Measurements from ENCODE around the gene UFD1.

The UFD1 gene

DNA sequence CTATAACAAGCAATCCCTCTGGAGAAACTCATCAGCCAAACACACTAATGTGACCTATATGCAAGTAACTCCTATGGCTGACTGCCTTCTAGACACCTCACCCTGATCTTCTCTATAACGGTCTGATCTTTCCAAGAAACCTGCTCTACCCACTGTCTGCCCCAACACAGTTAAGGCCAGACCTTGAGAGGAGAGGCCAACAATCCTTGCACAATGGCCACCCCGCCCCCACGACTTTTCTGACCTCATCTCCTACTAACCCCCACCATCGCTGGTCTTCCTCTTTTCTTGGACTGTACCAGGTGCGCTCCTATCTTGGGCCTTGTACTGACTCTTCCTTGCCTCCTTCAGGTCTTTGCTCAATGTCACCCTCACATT, 59.9 kb downstream of the UFD1 start:
- no peak for DNase-seq

DNA sequence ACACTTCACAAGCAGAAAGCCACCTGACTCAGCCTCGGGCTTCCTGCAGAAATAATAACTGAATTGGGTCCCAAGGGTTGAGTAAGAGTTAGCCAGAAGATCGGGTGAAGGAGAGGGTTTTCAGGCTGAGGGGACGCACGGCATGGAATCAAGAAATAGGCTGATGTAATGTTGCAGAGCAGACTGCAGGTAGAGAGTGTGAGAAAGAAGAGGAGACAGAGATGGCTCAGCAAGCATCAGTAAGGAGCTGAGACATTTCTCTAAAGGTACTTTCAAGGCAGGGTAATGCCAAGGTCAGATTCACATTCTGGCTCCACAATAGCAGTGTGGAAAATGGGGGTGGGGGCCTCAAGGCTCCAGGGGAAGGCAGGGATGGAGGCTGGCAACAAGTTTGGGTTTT, 66.1 kb downstream of the UFD1 start:
- no peak for DNase-seq

DNA sequence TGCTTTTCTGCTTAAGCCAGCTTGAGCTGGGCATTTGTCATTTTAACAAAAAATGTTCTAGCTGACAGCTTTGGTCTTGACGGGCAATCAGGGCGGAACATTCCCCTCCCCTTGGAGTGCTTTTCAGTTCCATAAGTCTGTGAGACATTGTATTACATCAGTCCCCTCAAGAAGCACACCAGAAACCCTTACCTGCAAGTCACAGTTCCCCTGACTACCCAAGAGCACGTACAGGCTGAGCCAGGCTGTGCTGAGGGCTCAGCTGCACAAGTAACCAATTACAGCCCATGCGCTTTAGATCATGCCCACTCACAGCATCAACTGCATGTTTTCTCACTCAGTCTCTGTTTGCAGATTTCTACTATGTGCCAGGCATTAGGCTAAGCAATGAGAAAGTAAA, 66.5 kb downstream of the UFD1 start:
- no peak for DNase-seq

DNA sequence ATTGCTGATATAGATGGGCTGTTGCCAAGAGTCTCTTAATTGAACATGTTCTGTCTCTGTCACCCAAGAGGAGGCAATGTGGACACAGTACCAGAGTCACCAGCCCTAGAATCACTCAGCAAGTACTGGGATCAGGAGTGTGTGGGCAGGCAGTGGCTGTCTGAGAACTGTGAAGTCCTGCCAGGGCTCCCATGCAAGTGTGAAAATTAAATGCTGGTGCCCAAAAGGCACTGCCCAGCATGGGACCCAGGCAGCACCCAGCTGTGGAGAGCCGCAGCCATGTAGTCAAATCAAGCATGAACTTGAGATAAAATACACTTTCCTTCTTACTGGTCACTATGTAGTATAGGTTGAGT, 67.3 kb downstream of the UFD1 start:
- DNase-seq = no peak

DNA sequence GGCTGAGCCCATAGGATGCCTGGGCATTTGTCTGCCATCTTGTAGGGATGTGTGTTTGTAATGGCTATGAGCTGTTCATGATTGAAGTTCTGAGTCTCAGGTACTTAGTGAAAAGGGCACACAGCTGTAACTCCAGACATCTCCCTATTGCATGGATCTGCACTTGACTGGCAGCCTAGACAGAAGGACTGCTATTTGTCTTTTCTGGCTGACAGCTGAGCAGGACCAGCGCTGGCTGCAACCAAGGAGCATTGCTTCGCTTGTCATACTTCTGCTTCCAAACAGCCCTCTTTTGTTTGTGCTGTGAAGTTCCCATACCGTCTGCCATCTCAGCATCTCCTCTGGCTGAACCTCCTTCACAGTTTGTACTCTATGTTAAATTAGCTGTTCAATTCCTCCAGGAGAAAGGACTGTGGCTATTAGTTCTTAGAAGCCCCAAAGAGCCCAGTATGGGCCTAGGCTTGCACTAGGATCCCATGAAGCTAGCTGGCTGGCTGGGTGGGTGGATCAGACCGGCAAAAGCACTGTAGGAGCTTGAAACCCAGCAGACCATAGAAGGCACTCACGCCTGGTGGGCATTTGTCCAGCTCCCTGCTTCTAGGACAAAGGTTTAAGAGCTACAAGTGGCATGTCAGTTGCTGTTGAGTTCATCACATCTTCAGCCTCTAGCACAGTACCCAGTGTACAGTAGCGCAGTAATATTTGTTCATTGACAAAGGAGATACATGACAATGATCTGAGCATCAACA, 67.9 kb downstream of the UFD1 start:
- no peak for DNase-seq

DNA sequence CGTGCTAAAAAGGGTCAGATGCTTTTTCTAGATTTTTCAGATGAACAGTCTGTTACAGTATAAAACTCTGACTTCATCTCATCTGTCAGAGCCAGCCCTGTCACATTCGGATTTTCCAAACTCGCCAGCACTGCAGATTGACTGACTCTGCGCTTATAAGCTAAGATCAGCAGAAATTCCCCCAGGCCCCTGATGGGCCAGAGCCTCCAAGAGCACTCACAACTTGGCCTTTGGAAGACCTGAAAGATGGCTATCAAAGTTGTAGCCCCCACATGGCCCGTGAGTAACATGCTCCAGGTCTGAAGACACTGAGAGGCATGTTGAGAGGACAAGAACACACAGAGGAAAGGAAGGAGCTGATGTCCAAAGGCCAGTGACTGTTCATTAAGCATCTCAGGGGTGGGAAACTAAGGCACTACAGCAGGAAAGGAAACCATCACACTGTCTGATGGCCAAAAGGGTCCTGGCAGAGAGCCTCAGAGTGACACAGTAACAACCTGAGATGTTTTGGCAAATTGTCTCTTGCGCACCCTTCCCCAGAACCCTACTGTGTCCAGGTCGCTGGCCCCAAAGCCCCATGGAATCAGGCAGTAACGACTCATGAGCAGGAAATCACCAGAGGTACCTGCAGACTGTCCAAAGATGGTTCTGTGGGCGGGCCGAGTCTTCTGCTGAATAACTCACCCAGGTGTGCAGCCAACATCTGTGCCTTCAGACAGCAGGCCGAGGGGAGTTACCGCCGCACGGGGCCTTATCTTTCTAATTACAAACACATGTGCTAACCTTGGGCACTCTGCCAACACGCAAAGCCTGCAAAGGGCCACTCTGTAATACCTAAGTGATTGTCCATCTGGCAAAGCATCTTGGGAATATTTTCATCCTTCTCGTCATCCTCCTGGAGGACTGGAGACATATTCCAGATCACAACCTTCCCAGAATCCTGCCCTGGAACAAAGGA, 71.1 kb downstream of the UFD1 start:
- no peak for DNase-seq

DNA sequence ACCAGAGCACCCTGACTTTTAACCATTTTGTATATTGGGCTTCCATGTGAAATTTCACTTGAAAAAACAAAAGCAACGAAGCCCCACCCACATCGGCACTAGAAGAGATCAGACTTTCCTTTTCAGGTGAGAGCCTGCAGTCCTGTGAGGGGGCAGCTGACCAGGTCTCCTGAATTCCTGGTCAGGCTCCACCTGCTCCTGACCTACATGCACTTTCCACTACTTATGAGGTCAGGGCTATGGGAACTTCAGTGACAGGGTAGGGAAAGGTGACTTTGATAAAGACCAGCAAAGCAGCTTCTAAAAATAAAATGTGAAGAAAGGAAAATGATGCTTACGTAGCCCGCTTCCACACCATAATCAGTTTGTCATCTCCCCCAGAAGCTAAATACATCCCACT, 72.1 kb downstream of the UFD1 start:
- DNase-seq = no peak

DNA sequence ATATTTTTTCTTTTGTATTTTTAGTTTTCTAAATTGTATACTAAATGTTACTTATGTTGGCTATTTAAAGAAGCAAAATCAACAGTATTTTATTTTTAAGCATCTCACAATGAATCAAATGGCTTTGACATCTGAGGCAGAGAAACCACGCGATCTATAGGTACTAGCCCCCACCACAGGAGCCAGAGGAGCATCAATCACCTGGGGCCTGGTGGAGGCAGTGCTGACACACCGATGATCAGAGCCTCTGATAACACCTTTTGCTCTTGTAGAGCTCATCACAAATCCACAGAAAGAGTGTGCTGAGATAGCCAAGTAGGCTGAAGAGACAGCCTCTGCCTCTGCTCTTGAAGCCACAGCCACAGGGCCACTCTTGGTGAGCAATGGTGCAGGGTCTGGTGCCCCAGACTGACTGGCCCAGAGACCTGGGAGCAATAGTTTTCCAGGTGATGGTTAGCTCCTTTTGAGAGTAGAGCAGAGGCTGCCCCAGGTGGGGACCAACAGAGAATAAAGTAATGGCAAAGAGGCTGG, 72.6 kb downstream of the UFD1 start:
- DNase-seq = no peak

DNA sequence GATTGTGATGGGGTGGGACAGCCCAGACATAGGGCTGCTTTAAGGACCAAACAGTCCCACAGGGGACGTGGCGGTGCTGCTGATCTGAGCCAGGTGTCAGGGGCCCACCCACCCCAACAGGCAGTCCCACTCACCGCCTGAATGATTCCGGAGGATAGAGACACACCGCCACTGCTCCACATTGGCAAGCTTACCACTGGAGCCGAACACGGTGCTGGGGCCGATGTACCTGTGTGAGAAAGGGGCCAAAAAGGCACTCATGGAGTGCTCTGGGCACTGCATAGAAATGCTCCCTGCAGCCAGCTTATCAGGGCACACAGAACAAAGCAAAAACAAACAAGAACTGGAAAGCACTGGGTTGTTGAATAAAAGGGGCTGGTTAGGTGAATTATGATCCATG, 73.3 kb downstream of the UFD1 start:
- no peak for DNase-seq

DNA sequence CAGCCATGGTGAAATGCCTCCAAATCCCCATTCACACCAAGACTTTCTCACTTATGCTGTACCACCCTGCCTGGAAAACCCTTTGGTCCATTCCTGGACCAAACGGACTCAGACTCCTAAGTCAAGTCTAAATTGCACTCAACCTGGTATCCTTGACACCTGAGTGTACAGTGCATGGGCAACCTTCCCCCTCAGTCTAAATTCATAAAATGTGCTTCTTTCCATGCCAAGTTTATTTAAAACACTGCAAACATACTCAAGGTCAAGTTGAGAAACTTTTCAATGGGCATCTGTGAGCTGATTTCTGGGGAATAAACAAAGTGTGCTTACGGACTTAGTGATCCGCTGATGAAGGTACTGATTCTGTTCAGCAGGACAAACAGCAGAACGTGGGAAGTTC, 73.9 kb downstream of the UFD1 start:
- DNase-seq = no peak

DNA sequence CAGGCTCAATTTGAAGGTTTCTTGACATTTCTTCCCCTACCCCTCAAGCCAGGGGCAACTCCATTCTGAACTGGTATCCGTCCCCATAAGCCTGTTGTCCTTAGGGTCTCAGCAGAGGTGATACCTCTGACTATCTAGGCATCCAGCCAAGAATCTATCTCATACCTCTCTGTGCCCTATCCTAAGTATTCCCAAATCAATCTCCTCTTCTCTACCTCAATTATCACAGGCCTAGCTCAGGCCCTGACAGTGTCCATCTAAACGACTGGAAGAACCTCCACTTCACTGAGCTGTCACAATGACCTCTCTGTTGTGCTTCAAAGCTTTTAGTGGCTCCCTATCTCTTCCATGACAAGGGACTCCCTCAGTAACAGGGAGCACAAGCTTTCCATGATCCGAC, 74.3 kb downstream of the UFD1 start:
- no peak for DNase-seq

DNA sequence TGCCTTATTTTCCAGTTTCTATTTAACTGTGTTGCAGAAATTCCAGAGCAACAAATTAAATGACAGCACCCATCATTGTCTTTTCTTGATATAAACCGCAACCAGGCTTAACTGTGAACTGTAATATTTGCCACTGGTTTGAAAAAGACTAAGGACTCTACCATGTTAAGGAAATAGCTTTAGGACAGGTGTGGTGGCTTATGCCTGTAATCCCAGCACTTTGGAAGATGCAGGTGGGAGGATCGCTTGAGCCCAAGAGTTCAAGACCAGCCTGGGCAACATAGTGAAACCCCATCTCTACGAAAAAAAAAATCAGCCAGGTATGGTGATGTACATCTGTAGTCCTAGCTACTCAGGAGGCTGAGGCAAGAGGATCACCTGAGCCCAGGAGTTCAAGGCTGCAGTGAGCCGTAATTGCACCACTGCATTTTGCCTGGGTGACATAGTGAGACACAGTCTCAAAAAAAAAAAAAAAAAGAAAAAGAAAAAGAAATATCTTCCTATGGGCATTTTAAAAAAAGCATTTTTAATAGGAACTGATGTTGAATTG, 76.3 kb downstream of the UFD1 start:
- no peak for DNase-seq

DNA sequence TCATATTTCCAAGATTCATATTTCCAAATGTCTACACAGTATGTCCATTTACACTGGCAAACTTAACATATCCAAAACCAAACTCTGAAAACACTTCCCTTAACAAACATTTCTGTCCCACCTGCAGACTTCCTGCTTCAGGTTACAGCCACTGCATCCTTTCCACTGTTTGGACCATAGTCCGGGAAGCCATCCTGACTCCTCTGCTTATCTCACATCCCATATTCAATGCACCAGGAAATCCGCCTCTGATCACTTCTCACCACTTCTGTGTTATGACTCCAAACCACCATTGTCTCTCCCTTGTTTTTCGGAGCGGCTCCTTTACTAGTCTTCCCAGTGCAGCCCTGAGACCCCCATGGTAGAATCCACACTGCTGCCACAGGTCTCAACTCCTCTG, 77.5 kb downstream of the UFD1 start:
- DNase-seq = no peak

DNA sequence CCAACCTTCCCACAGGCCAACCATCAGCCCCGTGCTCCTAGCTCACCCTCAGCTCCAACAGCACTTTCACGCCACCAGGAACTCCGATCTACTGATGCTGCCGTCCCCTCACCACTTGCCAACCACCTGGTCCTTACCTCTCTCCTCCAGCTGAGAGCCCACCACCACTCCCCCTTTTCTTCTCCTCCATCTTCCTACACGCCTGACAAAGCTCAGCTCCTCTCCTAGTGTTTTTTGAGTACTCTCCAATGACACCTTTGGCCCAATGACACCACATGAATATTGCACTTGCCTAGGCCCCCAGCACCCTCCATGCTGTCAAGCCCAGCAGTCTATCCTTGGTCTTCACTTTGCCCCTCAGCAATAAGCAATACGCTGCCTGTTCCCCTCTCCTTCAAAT, 78.1 kb downstream of the UFD1 start:
- DNase-seq = no peak

Measured in NCI-H1417 treated with DMSO at 0.1 percent for 48 hours (cell line).